Adrenal gland (tissue), 12 donors: ENCODE results near the gene UGT1A9. TPM values are rescaled to one million over a fixed set of nuclear protein-coding genes. Genes with fewer than 3 reads are reported as not detected.
"Not testable (repeated sequence)": the region's sequence is repeated elsewhere in the genome, so short reads cannot be mapped to it uniquely, and the experiment has no call there.

ENCODE experiments used
- DNase-seq, 7 donors: peaks; one replicate each; pipeline ENCODE4 v3.0.0-alpha.2; 2019 to 2020
- H3K27ac ChIP-seq, 5 donors: fragments of 200-600 bp; sonication (generic) in 4 of 5; 1 replicate in 3 of 5; 2 replicates in 2 of 5; pipeline versions ENCODE4 v1.5.1 to v1.8.0; 2016 to 2020; ENCODE audit warnings: mild to moderate bottlenecking in 1 of 5
- H3K27me3 ChIP-seq: fragments of 200-600 bp; 2 replicates; pipeline ENCODE4 v1.8.0; 2021
- H3K36me3 ChIP-seq, 2 donors: fragments of 200-600 bp; replicated peaks in 1 of 2; 1 replicate in 1 of 2; 2 replicates in 1 of 2; pipeline versions ENCODE4 v1.5.1 to v1.8.0; 2018 to 2022
- H3K4me1 ChIP-seq, 2 donors: fragments of 200-600 bp; replicated peaks in 1 of 2; 1 replicate in 1 of 2; 2 replicates in 1 of 2; pipeline versions ENCODE4 v1.5.1 to v1.8.0; 2018 to 2021
- H3K4me3 ChIP-seq, 4 donors: fragments of 200-600 bp; sonication (generic) in 3 of 4; one replicate each; pipeline ENCODE4 v1.5.1; 2016 to 2018
- H3K9me3 ChIP-seq, 3 donors: fragments of 200-600 bp; sonication (generic) in 1 of 3; replicated peaks in 1 of 3; 1 replicate in 2 of 3; 2 replicates in 1 of 3; pipeline versions ENCODE4 v1.5.1 to v1.8.0; 2016 to 2021
- POLR2A ChIP-seq, 2 donors: fragments of 450-650 bp; IDR thresholded peaks; one replicate each; pipeline ENCODE4 v1.6.1; 2017; ENCODE audit warnings: antibody characterized with exemption in 2 of 2, mild to moderate bottlenecking in 2 of 2, moderate library complexity in 1 of 2
- WGBS, 4 donors: extraction: QIAGEN DNeasy Blood & Tissue Kit in 2 of 4; methylation state at CpG; one replicate each; pipeline versions ENCODE4 v1.1.5 to v1.1.7; 2013 to 2017; 5-methylcytosine and 5-hydroxymethylcytosine counted together
- intact Hi-C, 2 donors: fragments of 100-400 bp; cut with DNase I; formaldehyde crosslinking; loops; one replicate each; pipeline versions ENCODE4 v1.14.1 to v1.15.0; 2022 to 2023
- polyA plus RNA-seq, 3 donors: library from polyadenylated mRNA; stranded (reverse); fragments of 200-250 nt in 2 of 3; fragments of 350-450 nt in 1 of 3; fragmentation: Illumina TruSeq in 1 of 3; extraction: RNeasy Lipid Tissue Mini Kit (QIAGEN cat#74804) in 1 of 3; gene quantifications; one replicate each; pipeline ENCODE4 v1.2.3, GENCODE V29; 2013 to 2014
- total RNA-seq, 9 donors: library from RNA; depleted of rRNA in 4 of 9; stranded (reverse); fragments of >200 nt in 4 of 9; fragments of 120-200 nt in 1 of 9; fragmentation: NEBNext Ultra II Directional in 1 of 9; extraction: Animal tissue kit (Norgen Biotek cat#: 25700) in 1 of 9; gene quantifications; one replicate each; pipeline versions ENCODE4 v1.1.0 to v1.2.4, GENCODE V29; 2013 to 2023
- TF ChIP-seq, protein P1 (sequence below), 6 experiments: fragments of 450-650 bp in 4 of 6; fragments of 200-600 bp in 2 of 6; sonication (generic) in 1 of 6; IDR thresholded peaks; 1 replicate in 5 of 6; 2 replicates in 1 of 6; pipeline versions ENCODE4 v1.5.1 to v1.8.0; 2016 to 2021; ENCODE audit warnings: antibody characterized with exemption in 6 of 6, mild to moderate bottlenecking in 2 of 6, moderate library complexity in 1 of 6
- donor health status: healthy with polysubstance abuse.
- donor health status: Bipolar disorder and iron deficiency.
- donor health status: DM: yes; HTN: yes; CAD: no.
- donor health status: DM: no; HTN: no; CAD: no.
- donor health status: DM: no; HTN: no; CAD: no.
- donor health status: DM: yes; HTN: yes; CAD: no.

The UGT1A9 gene
- total and polyA plus RNA-seq, 12 donors: not detected

DNA sequence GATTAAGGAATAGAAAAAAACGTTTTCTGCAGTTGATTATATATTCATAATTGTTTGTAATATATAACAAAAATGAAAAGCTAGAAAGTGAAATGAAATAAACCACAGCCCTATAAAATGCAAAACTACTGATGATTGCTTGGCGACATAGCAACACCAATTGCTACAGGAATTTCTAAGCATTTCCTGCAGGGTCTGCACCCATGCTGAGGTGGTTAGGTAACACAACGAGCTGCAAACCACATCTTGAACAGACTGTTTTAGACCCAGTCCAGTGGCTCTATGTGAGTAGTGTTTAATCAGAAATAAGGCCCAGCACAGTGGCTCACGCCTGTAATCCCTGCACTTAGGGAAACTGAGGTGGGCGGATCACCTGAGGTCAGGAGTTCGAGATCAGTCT lies 17.2 kb upstream of the UGT1A9 start:
- intact Hi-C loops: no loop called here
- no peak for DNase-seq
- TF ChIP-seq POLR2A (IDR thresholded peaks at IDR 0.05): no peak
- TF ChIP-seq, protein P1, sequence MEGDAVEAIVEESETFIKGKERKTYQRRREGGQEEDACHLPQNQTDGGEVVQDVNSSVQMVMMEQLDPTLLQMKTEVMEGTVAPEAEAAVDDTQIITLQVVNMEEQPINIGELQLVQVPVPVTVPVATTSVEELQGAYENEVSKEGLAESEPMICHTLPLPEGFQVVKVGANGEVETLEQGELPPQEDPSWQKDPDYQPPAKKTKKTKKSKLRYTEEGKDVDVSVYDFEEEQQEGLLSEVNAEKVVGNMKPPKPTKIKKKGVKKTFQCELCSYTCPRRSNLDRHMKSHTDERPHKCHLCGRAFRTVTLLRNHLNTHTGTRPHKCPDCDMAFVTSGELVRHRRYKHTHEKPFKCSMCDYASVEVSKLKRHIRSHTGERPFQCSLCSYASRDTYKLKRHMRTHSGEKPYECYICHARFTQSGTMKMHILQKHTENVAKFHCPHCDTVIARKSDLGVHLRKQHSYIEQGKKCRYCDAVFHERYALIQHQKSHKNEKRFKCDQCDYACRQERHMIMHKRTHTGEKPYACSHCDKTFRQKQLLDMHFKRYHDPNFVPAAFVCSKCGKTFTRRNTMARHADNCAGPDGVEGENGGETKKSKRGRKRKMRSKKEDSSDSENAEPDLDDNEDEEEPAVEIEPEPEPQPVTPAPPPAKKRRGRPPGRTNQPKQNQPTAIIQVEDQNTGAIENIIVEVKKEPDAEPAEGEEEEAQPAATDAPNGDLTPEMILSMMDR (IDR thresholded peaks at IDR 0.05): no peak
- Histone ChIP-seq H3K4me3 (no peak overlapping the region), H3K4me1 (no peaks in the 10 kb centered on the region), H3K27ac (no peak overlapping the region), H3K36me3 (no peaks in the 10 kb centered on the region), H3K27me3 (peaks cover 25% of the 10 kb centered on the region), H3K9me3 (no peaks in the 10 kb centered on the region)
- 62 to 69% (median 65%) methylated on average over 6 of the region's 6 CpGs for WGBS, 4 donors

DNA sequence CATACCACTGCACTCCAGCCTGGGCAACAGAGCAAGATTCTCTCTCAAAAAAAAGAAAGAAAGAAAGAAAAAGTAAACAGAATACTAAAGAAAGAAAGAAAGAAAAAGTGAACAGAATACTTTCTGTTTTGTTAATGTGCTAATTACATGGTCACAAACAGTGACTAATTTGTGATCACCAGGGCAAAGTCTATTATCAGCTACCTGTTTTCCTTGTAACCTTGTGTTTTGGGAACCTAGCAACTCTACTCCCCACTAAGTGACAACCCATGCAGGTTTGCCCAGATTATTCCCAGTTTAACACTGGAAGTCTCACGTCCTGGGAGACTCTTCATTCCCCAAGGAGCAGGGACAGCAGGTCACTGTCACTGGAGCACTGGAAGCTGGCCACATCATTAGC lies 16.7 kb upstream of the UGT1A9 start:
- no peak overlapping the region for H3K4me3 ChIP-seq
- H3K9me3 ChIP-seq: no peaks in the 10 kb centered on the region
- intact Hi-C loops: no loop called here
- no peaks in the 10 kb centered on the region for H3K36me3 ChIP-seq
- H3K27ac ChIP-seq: no peak overlapping the region
- no peaks in the 10 kb centered on the region for H3K4me1 ChIP-seq
- no peak for TF ChIP-seq POLR2A (IDR thresholded peaks at IDR 0.05)
- TF ChIP-seq, protein P1 (IDR thresholded peaks at IDR 0.05): no peak
- DNase-seq: no peak
- H3K27me3 ChIP-seq: peaks cover 25% of the 10 kb centered on the region
- 25 to 57% (median 43%) methylated on average over 1 of the region's 1 CpG for WGBS, 4 donors

DNA sequence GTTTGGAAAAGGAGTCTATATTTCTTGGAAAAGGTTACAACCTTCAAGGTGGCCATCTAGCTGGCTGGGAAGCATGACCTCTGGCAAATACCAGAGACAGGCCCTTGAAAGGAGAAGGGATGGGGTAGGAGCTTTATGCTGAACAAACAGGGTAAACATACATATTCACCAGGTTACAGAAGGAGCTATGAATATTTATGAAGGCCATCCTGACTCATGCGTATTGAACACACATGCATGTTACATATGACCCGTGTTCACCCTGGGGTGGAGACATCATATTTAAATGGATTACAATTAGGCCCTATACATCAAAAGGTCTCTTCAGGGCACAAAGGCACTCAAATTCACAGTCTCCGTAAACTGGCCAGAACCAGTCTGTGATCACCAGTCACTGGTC lies 15.8 kb upstream of the UGT1A9 start:
- H3K36me3 ChIP-seq, H3K27ac ChIP-seq, H3K9me3 ChIP-seq, DNase-seq, H3K4me1 ChIP-seq, H3K4me3 ChIP-seq, intact Hi-C loops: not testable (repeated sequence)
- peaks cover 24% of the 10 kb centered on the region for H3K27me3 ChIP-seq
- 91 to 96% (median 94%) methylated on average over 3 of the region's 3 CpGs for WGBS, 4 donors

DNA sequence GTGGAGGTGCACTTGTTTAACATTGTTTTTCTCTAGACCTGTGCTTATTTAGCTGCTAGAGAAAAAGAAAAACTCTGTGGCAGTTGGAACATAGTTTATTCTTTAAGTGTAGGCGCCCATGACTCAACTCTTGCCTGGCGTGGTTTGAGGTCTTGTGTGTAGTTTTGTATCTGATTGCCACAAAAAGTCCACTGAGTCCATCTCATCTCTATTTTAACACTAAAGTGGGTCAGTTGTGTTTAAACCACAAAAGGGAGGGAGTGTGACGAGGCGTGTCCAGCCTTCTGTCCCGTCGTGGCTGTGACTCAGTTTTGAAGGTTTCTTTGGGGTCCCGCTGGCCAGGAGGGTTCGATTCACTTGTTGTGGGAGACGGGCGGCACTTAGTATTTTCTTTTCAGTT lies 15.3 kb upstream of the UGT1A9 start:
- no peak for TF ChIP-seq POLR2A (IDR thresholded peaks at IDR 0.05)
- TF ChIP-seq, protein P1 (IDR thresholded peaks at IDR 0.05): no peak
- WGBS, 4 donors: 80 to 83% (median 82%) methylated on average over 10 of the region's 10 CpGs
- H3K4me3 ChIP-seq: no peak overlapping the region
- H3K36me3 ChIP-seq: no peaks in the 10 kb centered on the region
- no peaks in the 10 kb centered on the region for H3K4me1 ChIP-seq
- peaks cover 19% of the 10 kb centered on the region for H3K27me3 ChIP-seq
- no peak for DNase-seq
- intact Hi-C loops: no loop called here
- H3K27ac ChIP-seq: no peak overlapping the region
- no peaks in the 10 kb centered on the region for H3K9me3 ChIP-seq

DNA sequence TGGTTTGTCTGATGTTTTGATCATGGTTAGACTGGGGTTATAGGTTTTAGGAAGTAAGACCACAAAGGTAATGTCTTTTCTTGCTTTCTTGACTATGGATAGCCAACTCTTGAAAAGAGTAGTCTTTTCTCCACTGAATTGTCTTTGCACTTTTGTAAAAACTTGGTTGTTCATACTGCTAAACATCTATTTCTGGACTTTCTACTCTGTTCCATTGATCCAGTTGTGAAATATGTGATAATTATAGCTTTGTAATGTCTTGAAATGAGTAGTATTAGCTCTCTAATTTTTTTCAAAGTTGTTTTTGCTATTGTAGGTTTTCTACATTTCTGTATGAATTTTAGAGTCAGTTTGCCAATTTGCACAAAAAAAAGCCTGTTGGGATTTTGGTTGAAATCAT lies 13.1 kb upstream of the UGT1A9 start:
- DNase-seq: no peak
- Histone ChIP-seq H3K27ac (no peak overlapping the region), H3K4me1 (no peaks in the 10 kb centered on the region), H3K4me3 (no peak overlapping the region), H3K36me3 (no peaks in the 10 kb centered on the region), H3K9me3 (no peaks in the 10 kb centered on the region), H3K27me3 (peaks cover 9% of the 10 kb centered on the region)
- TF ChIP-seq POLR2A (IDR thresholded peaks at IDR 0.05): no peak
- TF ChIP-seq, protein P1 (IDR thresholded peaks at IDR 0.05): no peak
- intact Hi-C loops: no loop called here
